ENCODE data around the gene UBXN2A. TPM values are rescaled to one million over a fixed set of nuclear protein-coding genes. Genes with fewer than 3 reads are reported as not detected.
"Not testable (repeated sequence)": the region's sequence is repeated elsewhere in the genome, so short reads cannot be mapped to it uniquely, and the experiment has no call there.

The UBXN2A gene
- polyA plus RNA-seq, 10 donors = 16.7 to 24.0 (median 20.3) TPM

- not testable (repeated sequence) for DNase-seq
Observed at GRCh38 chr2:24043133-24043532, 102.9 kb downstream of the UBXN2A start.

GRCh38 chr2:24045511-24046508 lies 105.5 kb downstream of the UBXN2A start:
- DNase-seq = no peak

- no peak for DNase-seq
Observed at GRCh38 chr2:24046599-24046929, 106.3 kb downstream of the UBXN2A start.

GRCh38 chr2:24046930-24047702 lies 106.9 kb downstream of the UBXN2A start, which contains the start of gene WDCP:
Gene WDCP (minus strand): TSS chr2:24047391. CDS start chr2:24039494, 7,897 bp downstream.
- DNase-seq = peak; percentile 96 to 98 (median 98)

GRCh38 chr2:24047703-24048033 lies 107.4 kb downstream of the UBXN2A start:
- no peak for DNase-seq

- DNase-seq = peak in 1 of 3 donors; percentile 10
Observed at GRCh38 chr2:24048769-24049484, 108.7 kb downstream of the UBXN2A start.

GRCh38 chr2:24049485-24050021 lies 109.3 kb downstream of the UBXN2A start, which contains the start of gene FKBP1B:
Gene FKBP1B (plus strand): TSS chr2:24049741. CDS start chr2:24049850, 109 bp downstream.
- peak; percentile 11 to 61 (median 27) for DNase-seq

- peak in 2 of 3 donors; percentile 14 to 57 for DNase-seq
Observed at GRCh38 chr2:24050041-24050979, 110.0 kb downstream of the UBXN2A start.

GRCh38 chr2:24051833-24052232 lies 111.6 kb downstream of the UBXN2A start:
- DNase-seq = no peak

- no peak for DNase-seq
Observed at GRCh38 chr2:24052951-24053350, 112.7 kb downstream of the UBXN2A start.

Other genes with a start within 250 kb of the UBXN2A start
- gene ATAD2B, start 13.3 kb upstream of the UBXN2A start, polyA plus RNA-seq (ENCODE audit: insufficient read length in 10 of 10) = 10 to 100 TPM; 10.2 to 15.5 (median 12.9) TPM
- gene MFSD2B, start 69.6 kb downstream of the UBXN2A start, polyA plus RNA-seq (ENCODE audit: insufficient read length in 10 of 10) = 1 to 10 TPM; 1.8 to 3.5 (median 2.7) TPM
- gene WDCP, start 106.9 kb downstream of the UBXN2A start, polyA plus RNA-seq (ENCODE audit: insufficient read length in 10 of 10) = 10 to 100 TPM in 6 of 10 donors, 1 to 10 TPM in 4; 8.3 to 12.2 (median 10.4) TPM
- 1 to 10 TPM; 1.6 to 3.9 (median 2.6) TPM for gene FKBP1B, start 109.3 kb downstream of the UBXN2A start, polyA plus RNA-seq (ENCODE audit: insufficient read length in 10 of 10)
- gene SF3B6, start 135.9 kb downstream of the UBXN2A start, polyA plus RNA-seq (ENCODE audit: insufficient read length in 10 of 10) = 100 to 1,000 TPM in 1 of 10 donors, 10 to 100 TPM in 9; 77.4 to 100 (median 89.4) TPM
- gene TP53I3, start 144.4 kb downstream of the UBXN2A start, polyA plus RNA-seq (ENCODE audit: insufficient read length in 10 of 10) = 10 to 100 TPM; 24.4 to 43.5 (median 34.0) TPM
- gene PFN4, start 182.9 kb downstream of the UBXN2A start, polyA plus RNA-seq (ENCODE audit: insufficient read length in 10 of 10) = 1 to 10 TPM; 1.1 to 2.2 (median 1.4) TPM
- gene FAM228B, start 183.0 kb downstream of the UBXN2A start, polyA plus RNA-seq (ENCODE audit: insufficient read length in 10 of 10) = 10 to 100 TPM; 11.3 to 26.8 (median 13.7) TPM
- under 1 TPM; 0.11 to 0.52 (median 0.34) TPM for gene FAM228A, start 234.6 kb downstream of the UBXN2A start, polyA plus RNA-seq (ENCODE audit: insufficient read length in 10 of 10)

All from muscle of back (tissue), 11 donors.